GM21723 (cell line): ENCODE results near the gene RGS8.

ENCODE experiments used
- ATAC-seq: cut with Tn5 transposase; IDR thresholded peaks from one replicate; pipeline ENCODE4 v1.9.1; 2021; ENCODE audit warnings: mild to moderate bottlenecking, moderate library complexity; ENCODE audit not compliant: unreplicated experiment

The RGS8 gene

GRCh38 chr1:182641561-182641960 lies 42.8 kb downstream of the RGS8 start:
- ATAC-seq, result no peak

- ATAC-seq, result no peak
Measured at GRCh38 chr1:182639330-182639729, 45.1 kb downstream of the RGS8 start.

- no peak for ATAC-seq
Measured at GRCh38 chr1:182637769-182638168, 46.6 kb downstream of the RGS8 start.

GRCh38 chr1:182635871-182636270 lies 48.5 kb downstream of the RGS8 start:
- no peak for ATAC-seq
